ENCODE results near the gene DUSP15. TPM values are rescaled to one million over a fixed set of nuclear protein-coding genes. Genes with fewer than 3 reads are reported as not detected.

The DUSP15 gene
- total RNA-seq, 1 donor from 2014 or later, result 0.45 TPM

DNA sequence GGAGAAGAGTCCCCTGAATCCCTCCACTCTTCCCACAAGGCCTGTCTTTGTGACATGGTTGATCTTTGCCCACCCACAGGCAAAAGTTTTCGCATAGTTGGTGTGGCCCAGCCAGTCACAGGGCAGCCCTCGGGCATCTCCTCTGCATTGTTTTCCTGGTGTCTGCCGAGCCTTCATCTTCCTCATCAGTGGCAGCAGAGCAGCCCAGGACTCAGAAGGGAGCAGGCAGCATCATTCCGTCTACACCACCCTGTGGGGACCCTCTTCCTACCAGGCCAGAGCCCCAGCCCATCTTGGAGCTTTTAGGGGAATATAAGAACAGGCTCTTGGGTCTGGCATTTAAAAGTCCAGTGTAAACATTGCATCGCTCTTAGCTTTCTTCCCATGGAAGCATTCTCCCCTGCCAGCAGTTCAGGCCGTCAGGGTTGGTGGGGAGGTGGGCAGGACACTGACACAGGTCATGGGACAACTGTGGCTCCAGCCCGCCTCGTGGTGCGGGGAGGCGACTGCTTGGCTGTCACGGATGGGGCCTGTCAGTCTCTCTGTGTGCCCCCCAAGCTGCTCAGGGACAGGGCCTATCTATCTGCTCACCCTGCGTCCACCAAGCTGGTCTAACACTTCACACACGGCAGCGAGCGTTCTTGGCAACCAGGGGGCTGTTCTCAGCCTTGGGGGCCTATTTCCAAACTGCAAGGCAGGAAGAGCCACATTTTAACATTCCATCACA, 43.3 kb upstream of the DUSP15 start:
- H3K4me1 Mint-ChIP-seq, result peaks cover 16% of the 10 kb centered on the region
- no peaks in the 10 kb centered on the region for H3K79me2 ChIP-seq (ENCODE audit: low read depth)
- no peaks in the 10 kb centered on the region for H3K27me3 ChIP-seq
- no peaks in the 10 kb centered on the region for H3K9me3 Mint-ChIP-seq
- H3K36me3 ChIP-seq, result no peaks in the 10 kb centered on the region
- peaks cover 14% of the 10 kb centered on the region for H3F3A ChIP-seq (ENCODE audit: low read depth)
- no peaks in the 10 kb centered on the region for H3K36me3 Mint-ChIP-seq
- no peak overlapping the region for H3K4me3 Mint-ChIP-seq
- DNase-seq (ENCODE audit: low spot score), result no peak
- H3K9ac ChIP-seq, result no peak overlapping the region
- peaks cover 17% of the 10 kb centered on the region for H3K4me1 ChIP-seq
- no peak overlapping the region for H3K27ac Mint-ChIP-seq
- no peaks in the 10 kb centered on the region for H4K20me1 ChIP-seq (ENCODE audit: low read depth)
- H3K4me3 ChIP-seq, result no peak overlapping the region
- H2AFZ ChIP-seq (replicated peaks), result no peak overlapping the region
- TF ChIP-seq, protein P1, sequence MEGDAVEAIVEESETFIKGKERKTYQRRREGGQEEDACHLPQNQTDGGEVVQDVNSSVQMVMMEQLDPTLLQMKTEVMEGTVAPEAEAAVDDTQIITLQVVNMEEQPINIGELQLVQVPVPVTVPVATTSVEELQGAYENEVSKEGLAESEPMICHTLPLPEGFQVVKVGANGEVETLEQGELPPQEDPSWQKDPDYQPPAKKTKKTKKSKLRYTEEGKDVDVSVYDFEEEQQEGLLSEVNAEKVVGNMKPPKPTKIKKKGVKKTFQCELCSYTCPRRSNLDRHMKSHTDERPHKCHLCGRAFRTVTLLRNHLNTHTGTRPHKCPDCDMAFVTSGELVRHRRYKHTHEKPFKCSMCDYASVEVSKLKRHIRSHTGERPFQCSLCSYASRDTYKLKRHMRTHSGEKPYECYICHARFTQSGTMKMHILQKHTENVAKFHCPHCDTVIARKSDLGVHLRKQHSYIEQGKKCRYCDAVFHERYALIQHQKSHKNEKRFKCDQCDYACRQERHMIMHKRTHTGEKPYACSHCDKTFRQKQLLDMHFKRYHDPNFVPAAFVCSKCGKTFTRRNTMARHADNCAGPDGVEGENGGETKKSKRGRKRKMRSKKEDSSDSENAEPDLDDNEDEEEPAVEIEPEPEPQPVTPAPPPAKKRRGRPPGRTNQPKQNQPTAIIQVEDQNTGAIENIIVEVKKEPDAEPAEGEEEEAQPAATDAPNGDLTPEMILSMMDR (IDR thresholded peaks at IDR 0.05), result no peak
- TF ChIP-seq EZH2phosphoT487 (IDR thresholded peaks at IDR 0.05), result no peak
- TF ChIP-seq EZH2 (IDR thresholded peaks at IDR 0.05), result no peak
- H3K27me3 Mint-ChIP-seq (ENCODE audit: insufficient read depth, low read depth), result peaks cover 7% of the 10 kb centered on the region
- H3K9me3 ChIP-seq (ENCODE audit: low read depth), result no peaks in the 10 kb centered on the region
- no peak overlapping the region for H3K4me2 ChIP-seq
- H3K27ac ChIP-seq, result no peak overlapping the region

DNA sequence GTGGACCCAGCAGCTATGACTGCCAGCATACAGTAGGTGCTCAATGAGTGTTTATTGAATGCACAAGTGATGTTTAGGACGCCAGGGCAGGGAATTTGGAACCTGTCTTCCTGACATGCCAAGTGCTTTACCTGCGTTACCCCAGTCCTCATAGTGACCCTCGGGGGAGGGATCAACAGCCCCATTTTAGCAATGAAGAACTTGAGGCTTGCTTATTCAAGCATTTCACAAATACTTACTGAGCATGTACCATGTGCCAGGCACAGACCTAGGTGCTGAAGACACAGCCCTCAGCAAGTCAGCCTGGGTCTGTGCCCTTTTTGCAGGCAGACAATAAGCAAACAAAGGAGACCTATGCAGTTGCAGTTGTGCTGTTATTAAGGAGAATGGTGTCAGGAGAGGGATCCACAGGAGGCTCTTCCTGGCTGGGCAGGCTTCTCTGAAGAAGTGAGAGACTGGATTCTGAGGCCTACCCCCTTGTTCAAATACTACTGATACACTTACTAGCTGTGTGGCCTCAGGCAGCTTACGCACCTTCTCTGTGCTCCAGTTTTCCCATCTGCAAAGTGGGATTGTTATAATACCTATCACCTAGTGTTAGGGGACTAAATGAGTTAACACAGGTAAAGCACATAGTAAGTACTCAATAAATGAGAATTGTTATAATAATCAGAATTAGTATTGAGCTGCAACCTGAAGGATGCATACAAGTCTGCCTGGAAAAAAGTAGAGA, 39.9 kb upstream of the DUSP15 start:
- Histone ChIP-seq H3K4me2 (no peak overlapping the region), H4K20me1 (ENCODE audit: low read depth) (no peaks in the 10 kb centered on the region), H3K4me3 (no peak overlapping the region), H3K79me2 (ENCODE audit: low read depth) (no peaks in the 10 kb centered on the region), H3K9me3 (ENCODE audit: low read depth) (no peaks in the 10 kb centered on the region), H3K27ac (no peak overlapping the region), H3K27me3 (no peaks in the 10 kb centered on the region), H3F3A (ENCODE audit: low read depth) (peaks cover 14% of the 10 kb centered on the region), H2AFZ (replicated peaks) (no peak overlapping the region), H3K36me3 (no peaks in the 10 kb centered on the region), H3K9ac (no peak overlapping the region), H3K4me1 (peaks cover 17% of the 10 kb centered on the region)
- Mint-ChIP-seq H3K4me1 (peaks cover 4% of the 10 kb centered on the region), H3K9me3 (no peaks in the 10 kb centered on the region), H3K27ac (no peak overlapping the region), H3K27me3 (ENCODE audit: insufficient read depth, low read depth) (peaks cover 6% of the 10 kb centered on the region), H3K36me3 (no peaks in the 10 kb centered on the region), H3K4me3 (no peak overlapping the region)
- no peak for TF ChIP-seq EZH2 (IDR thresholded peaks at IDR 0.05)
- TF ChIP-seq, protein P1 (IDR thresholded peaks at IDR 0.05), result no peak
- no peak for TF ChIP-seq EZH2phosphoT487 (IDR thresholded peaks at IDR 0.05)
- DNase-seq (ENCODE audit: low spot score), result no peak

DNA sequence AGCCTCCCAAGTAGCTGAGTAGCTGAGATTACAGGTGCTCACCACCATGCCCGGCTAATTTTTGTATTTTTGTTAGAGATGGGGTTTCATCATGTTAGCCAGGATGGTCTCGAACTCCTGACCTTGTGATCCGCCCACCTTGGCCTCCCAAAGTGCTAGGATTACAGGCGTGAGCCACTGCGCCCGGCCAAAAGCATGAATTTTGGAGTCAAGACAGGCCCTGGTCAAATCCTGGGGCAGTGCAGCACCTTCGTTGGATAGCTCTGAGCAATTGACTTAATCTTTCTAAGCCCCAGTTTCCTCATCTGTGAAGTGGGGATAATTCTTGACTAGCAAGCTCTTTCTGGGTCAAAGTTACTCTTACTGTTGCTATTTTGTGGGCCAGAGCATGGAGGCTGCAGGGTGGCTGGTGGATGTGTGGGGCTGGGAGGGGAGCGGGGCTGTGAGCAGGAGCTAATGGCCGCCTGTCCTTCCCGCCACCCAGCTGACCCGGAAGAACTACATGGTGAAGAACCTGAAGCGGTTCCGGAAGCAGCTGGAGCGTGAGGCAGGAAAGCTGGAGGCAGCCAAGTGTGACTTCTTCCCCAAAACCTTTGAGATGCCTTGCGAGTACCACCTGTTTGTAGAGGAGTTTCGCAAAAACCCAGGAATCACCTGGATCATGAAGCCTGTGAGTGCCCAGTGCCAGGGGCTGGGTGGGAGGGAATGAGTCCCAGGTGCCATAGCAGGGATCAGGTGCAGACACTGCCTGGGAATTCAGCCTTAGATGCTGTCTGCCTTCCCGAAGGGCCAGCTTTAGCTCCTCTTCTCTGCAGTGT, 39.1 kb upstream of the DUSP15 start:
- no peak overlapping the region for H3K9ac ChIP-seq
- no peak overlapping the region for H2AFZ ChIP-seq (replicated peaks)
- Mint-ChIP-seq H3K27ac (no peak overlapping the region), H3K9me3 (no peaks in the 10 kb centered on the region), H3K4me3 (no peak overlapping the region), H3K27me3 (ENCODE audit: insufficient read depth, low read depth) (peaks cover 6% of the 10 kb centered on the region), H3K36me3 (no peaks in the 10 kb centered on the region), H3K4me1 (peaks cover 4% of the 10 kb centered on the region)
- no peaks in the 10 kb centered on the region for H4K20me1 ChIP-seq (ENCODE audit: low read depth)
- H3K9me3 ChIP-seq (ENCODE audit: low read depth), result no peaks in the 10 kb centered on the region
- H3F3A ChIP-seq (ENCODE audit: low read depth), result peaks cover 14% of the 10 kb centered on the region
- no peak for DNase-seq (ENCODE audit: low spot score)
- H3K27me3 ChIP-seq, result no peaks in the 10 kb centered on the region
- no peaks in the 10 kb centered on the region for H3K79me2 ChIP-seq (ENCODE audit: low read depth)
- H3K27ac ChIP-seq, result no peak overlapping the region
- TF ChIP-seq EZH2 (IDR thresholded peaks at IDR 0.05) (no peak), EZH2phosphoT487 (IDR thresholded peaks at IDR 0.05) (no peak)
- TF ChIP-seq, protein P1 (IDR thresholded peaks at IDR 0.05), result no peak
- peaks cover 15% of the 10 kb centered on the region for H3K4me1 ChIP-seq
- H3K4me3 ChIP-seq, result no peak overlapping the region
- H3K4me2 ChIP-seq, result no peak overlapping the region
- no peaks in the 10 kb centered on the region for H3K36me3 ChIP-seq

Measured in neural progenitor cell (in vitro differentiated cells).